GM21737 (cell line): ENCODE measurements around the gene KRTAP20-4.

Experiments
- ATAC-seq: cut with Tn5 transposase; IDR thresholded peaks from one replicate; pipeline ENCODE4 v1.9.1; 2021; ENCODE audit warnings: mild to moderate bottlenecking, moderate library complexity; ENCODE audit not compliant: unreplicated experiment

KRTAP20-4 gene

DNA sequence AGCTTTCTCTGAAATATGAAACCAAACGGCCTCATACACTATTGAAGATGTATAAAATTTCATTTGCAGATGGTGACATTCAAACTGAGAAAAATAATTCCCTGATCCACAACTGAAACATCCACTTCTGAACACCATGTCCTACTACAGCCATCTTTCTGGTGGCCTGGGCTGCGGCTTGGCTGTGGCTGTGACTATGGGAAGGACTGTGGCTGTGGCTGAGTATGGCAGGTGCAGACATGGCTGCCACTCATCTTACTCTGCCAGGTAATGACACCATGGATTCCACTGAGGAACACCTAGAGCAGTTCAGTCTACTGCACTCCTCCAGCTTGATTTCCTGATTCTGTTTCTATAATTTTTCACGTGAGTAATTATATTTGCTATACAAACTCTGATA is at the start of gene KRTAP20-4:
TSS of gene KRTAP20-4 (plus strand) at position 106 of the 400 bp plus-strand sequence.
- ATAC-seq, result no peak

DNA sequence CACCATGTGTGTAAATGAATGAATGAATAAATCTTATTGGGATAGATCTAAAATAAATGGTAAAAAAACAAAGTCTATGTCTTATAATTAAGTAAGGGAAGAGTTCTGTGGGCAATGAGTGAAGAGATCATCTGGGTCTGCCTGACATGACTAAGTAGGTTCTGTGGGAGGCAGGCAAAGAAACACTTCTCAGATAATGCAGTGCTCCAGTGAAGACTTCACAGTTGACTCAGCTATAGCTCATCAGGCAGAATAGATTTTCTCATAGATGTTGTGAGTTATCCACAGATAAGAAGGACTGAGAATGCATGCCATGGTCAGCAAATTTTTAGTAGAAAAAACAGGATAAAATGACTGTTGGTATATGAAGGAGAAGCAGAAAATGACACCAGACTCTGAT is 42.7 kb upstream of the KRTAP20-4 start:
- no peak for ATAC-seq

DNA sequence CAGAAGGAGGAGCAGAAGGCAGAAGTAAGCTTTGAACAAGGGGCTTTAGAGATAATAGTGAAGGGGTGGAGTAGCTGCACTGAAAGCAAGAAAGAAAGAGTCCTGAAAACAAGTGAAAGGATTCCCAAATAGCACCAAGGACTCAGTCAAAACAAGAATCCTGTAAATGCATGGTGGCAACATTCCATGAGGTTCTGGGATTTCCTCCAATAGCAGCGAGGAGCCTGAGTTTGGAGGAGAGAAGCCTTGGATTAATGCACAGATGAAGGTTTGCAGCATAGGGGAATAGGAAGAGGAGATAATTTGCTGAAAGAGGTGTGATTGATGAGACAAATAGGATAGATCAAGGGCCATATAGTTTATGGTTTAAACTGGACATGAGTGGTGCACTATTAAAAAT is 41.1 kb upstream of the KRTAP20-4 start:
- no peak for ATAC-seq

DNA sequence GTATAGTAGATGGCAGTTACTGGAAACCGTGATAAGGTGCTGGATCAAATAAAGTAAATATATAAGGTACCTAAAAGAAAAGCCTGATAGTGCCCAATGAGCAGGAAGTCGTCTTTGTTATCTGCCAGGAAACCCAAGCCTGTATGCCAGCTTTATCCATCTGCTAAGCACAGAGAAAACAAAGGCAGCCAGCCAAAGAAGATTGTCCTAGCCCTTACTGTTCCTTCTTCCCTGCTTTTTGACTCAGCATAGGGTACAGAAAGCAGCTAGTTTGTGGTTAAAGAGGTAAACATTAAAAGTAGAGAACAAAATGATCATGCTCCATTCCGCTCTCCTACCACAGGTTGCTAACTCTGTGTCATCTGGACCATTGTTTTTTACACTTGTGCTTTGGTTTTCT is 40.3 kb upstream of the KRTAP20-4 start:
- no peak for ATAC-seq

DNA sequence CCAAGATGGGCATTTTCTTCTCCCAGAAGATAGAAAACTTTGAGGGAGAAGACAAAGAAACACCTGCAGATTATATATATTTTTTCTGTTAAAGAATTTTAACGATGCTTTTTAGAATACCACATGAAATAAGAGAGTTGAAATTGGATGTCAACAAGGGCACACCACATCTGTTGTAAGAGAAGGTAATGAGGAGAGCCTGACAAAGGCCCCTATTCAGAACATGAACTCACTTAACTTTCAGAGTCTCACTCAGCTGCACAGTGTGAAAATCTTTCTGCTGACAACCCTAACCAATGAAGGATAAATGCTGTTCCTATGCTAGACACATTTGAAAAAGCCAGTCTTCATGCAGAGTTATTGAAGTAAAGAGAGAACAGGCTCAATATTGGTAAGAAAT is 37.6 kb upstream of the KRTAP20-4 start:
- no peak for ATAC-seq

DNA sequence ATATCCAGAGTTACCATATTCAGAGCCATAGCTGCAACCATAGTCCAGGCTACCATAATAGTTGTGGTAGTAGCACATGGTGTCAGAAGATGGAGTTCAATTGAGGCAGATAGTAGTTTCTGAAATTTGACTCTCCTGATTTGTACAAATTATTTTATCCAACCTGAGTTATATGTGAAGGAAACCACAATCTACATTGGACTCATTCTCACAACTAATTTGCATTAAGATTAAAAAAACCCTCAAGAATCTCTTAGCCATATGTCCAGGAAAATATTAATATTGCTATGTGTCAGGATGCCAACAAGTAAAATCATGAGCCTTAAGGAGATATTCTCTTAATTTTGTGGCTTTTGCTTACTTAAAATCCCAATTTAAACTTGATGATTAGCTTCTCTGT is 30.1 kb upstream of the KRTAP20-4 start, which contains the start of gene KRTAP22-2:
TSS of gene KRTAP22-2 (minus strand) at position 101 of the 400 bp plus-strand sequence.
- no peak for ATAC-seq

DNA sequence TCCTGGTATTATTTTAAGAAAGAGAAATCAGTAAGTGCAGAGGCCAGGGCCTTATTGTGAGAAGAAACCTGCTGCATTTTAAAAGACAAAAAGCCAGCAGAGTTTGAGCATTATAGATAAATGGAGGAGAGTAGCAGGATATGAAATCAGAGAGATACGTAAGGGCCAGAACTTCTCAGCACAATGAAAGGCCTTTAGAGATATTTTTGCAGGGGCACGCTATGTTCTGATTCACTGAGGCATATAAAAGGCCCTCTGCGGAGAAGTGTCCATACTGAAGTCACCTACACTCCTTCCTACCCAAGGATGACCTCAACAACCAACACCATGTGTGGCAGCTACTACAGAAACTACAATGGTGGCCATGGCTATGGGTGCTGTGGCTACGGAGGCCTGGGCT is 28.3 kb upstream of the KRTAP20-4 start, which contains the start of gene KRTAP6-3:
TSS of gene KRTAP6-3 (plus strand) at position 301 of the 400 bp plus-strand sequence. CDS start at position 307, 6 bp downstream.
- ATAC-seq, result no peak

DNA sequence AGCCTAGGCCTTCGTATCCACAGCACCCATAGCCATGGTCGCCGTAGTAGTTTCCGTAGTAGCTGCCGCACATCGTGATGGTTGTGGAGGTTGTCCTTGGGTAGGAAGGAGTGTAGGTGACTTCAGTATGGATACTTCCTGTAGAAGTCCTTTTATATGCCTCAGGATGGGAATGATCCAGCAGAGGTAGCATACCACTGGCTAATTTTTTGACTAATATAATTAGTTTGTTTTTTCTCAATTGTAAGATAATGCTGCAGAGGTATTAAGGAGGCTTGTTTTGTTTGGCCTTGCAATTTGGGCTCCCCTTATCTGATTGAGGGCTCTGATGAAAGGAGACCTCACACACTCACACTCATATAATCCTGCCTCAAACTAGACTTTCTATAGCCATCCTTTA is 21.6 kb upstream of the KRTAP20-4 start, which contains the start of gene KRTAP6-2:
TSS of gene KRTAP6-2 (minus strand) at position 101 of the 400 bp plus-strand sequence. CDS start at position 73, 28 bp downstream.
- ATAC-seq, result no peak

DNA sequence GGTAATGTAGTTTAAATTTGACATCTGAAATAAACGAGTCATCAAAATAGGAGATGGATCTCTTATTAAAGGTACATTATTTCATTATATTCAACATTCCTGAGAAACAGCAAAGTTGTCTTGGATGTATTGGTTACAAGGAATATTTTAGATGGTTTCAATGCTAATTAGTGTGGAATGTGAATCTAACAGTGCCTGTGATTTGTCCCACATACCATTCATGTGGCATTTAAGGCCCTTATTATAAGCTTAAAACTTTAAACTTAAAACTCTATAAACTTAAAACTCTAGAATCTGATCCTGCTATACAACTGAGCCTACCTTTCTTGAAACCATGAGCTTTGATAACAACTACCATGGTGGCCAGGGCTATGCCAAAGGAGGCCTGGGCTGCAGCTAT is 19.6 kb upstream of the KRTAP20-4 start, which contains the start of gene KRTAP22-1:
TSS of gene KRTAP22-1 (plus strand) at position 301 of the 400 bp plus-strand sequence.
- ATAC-seq, result no peak

DNA sequence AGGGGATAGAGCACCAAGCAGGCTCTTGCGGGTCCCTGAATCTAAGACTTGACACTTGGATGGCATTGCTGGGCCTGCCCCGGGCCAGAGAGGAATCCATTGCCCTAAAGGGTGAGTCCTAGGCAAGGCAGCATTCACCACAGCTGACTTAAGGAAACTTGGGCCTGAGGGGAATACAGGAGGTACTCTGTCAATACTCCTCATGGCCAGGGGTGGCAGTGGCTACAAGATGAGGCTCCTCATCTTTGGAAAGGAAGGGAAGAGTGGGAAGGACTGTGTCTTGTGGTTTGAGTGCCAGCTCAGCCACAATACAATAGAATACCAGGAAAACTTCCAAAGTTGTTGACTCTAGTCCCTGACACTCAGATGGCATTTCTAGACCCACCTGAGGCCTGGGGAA is 14.5 kb upstream of the KRTAP20-4 start:
- no peak for ATAC-seq

DNA sequence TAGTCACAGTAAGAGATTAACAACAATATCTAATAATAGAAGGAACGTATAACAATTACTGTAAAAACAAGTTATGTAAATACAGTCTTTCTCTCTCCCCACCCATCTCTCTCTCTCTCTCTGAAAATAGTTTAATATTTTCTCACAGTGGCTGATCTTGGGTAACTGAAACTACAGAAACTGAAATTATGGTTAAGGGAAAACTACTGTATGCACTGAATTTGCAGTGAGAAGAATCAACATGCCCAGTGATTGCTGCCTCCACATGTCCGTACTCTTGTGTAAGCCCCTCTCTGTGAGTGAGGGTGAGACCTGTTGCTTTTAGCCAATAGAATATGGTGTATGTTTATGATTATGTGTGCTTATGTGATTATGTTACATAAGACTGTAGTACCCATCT is 8.3 kb upstream of the KRTAP20-4 start:
- ATAC-seq, result no peak

DNA sequence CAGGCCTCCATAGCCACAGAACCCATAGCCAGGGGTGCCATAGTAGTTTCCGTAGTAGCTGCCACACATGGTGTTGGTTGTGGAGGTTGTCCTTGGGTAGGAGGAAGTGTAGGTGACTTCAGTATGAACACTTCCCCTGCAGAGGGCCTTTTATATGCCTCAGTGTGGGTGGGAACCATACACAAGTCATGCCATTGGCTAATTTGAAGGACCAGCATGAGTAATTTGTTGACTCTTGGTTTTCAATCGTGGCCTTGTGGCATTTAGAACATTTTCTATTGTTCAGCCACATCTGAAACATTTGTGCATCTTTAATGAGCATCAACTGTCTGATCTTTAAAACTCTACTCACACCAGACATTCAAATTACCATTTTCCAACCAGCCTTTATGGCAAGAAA is 6.6 kb upstream of the KRTAP20-4 start, which contains the start of gene KRTAP6-1:
TSS of gene KRTAP6-1 (minus strand) at position 95 of the 400 bp plus-strand sequence. CDS start at position 69, 26 bp downstream.
- ATAC-seq, result no peak

DNA sequence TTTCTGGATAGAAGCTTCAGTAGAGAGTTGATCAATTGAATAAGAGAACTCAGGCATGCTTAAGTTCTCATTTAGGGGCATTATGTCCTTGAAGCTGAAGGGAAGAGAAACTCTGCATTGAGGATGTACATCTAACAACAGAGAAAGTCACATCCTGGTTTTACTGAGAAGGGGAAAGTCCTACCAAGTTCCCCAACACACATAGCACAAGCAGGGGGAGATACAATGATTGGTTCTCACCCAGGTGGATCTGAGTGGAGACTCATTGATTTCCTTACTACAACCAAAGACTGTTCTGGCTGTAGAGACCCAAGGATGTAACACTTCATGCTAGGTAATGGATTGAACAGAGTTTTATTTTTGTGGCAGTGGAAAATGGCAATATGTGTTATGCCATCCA is 5.2 kb upstream of the KRTAP20-4 start:
- no peak for ATAC-seq

DNA sequence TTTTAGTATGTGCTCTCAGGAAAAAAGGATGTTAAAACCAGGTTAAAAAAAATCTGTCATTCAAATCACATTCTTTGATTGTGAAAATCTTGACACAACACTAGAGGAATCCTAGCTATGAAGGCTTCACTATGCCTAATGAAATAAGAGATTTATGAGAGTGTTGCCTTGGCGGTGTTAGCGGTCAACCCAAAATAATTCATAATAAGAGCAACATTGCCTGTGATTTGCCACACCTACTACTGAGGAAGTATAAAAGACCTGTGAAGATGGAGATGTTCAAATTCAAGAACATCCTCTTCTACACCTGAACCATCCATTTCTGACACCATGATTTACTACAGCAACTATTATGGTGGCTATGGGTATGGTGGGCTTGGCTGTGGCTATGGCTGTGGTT is 4.3 kb upstream of the KRTAP20-4 start, which contains the start of gene KRTAP20-1:
TSS of gene KRTAP20-1 (plus strand) at position 301 of the 400 bp plus-strand sequence. CDS start at position 331, 30 bp downstream.
- no peak for ATAC-seq

DNA sequence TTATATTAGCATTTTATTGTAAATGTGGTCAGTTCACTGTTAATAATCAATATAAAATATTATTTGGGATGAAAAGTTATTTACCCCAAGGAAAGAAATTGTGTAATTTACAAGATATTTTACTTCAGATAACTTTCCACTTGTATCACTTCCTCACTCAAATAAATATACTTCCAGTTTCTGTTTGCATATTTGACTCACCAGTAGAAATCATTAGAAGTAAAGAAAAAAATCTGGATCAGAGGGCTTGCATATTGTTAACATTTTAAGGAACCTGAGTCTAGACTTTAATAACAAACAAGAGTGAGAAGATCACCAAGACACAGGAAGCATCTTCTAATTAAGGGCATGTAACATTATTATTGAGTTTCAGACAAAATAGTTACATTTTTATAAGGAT is 347 bp upstream of the KRTAP20-4 start:
- ATAC-seq, result no peak

DNA sequence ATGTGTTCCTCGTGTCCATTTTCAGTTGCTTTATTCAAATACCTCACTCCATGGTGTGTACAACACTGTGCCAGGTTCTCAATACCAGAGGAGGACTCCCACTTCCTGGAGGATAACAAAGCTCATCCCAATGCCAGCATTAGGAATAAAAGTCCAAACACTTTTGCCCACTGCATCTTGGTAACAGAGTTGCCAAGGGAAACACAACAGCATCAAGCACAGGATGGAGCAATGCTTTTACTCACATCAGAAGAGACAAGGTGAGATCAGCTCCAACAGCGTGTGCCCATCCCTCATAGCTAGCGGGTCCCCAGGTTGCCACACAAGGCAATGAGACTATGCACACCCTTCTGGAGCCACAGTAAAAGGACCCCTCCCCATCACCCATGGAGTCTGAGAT is 2.9 kb downstream of the KRTAP20-4 start:
- ATAC-seq, result no peak

DNA sequence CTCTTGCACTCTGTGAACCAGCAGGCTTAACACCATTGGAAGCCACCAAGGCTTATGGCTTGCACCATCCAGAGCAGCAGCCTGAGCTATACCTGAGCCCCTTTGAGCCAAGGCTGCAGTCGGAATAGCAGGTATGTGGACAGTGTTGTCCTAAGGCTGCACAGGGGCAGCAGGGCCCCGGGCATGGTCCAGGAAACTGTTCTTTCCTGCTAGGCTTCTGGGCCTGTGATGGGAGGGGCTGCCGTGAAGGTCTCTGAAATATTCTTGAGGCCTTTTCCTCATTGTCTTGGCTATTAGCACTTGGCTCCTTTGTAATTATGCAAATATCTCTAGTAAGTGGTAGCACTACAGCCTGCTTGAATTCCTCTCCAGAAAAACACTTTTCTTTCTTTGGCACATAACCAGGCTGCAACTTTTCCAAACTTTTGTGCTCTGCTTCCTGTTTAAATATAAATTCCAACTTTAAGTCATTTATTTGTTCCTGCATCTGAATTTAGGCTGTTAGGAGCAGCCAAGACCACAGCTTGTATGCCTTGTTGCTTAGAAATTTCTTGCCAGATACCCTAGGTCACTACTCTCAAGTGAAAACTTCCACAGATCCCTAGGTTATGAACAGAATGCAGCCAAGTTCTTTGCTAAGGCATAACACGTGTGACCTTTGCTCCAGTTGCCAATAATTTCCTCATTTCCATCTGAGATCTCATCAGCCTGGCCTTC is 5.2 kb downstream of the KRTAP20-4 start:
- no peak for ATAC-seq

DNA sequence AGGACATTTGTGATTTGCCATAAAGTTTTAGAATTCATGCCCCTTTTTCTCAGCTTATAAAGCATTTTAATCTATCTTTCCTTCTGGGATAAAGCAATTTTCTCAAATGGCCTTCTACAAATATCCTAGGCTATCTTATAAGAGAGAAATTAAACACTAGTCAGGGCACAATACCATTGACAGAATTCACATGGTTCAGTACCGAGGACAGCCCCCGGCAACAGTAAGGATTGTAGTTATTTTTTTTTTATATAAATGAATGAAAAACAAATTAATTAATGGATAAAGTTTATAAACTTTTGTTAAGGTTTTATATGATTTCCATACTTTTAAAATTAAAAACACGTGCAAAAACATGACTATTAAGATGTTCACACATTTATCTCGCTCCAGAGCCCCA is 7.7 kb downstream of the KRTAP20-4 start:
- no peak for ATAC-seq

DNA sequence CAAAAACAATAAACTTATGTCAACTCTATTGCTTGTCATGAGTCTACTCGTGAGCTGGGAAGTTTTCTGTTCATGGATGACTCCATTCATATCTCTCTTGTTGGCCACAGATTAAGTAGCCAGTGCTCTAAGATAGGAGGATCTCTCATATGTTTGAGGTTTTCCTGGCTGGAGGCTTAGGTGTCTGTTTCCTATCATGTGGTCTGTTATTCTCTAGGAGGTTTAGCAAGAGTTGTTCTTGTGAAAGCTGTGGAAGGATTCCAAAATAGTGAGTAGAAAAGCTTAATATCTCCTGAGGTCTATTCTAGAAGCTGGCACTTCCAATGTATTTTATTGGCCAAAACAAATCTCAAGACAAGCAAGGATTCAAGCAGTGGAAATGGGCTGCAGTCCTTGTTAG is 8.8 kb downstream of the KRTAP20-4 start:
- no peak for ATAC-seq

DNA sequence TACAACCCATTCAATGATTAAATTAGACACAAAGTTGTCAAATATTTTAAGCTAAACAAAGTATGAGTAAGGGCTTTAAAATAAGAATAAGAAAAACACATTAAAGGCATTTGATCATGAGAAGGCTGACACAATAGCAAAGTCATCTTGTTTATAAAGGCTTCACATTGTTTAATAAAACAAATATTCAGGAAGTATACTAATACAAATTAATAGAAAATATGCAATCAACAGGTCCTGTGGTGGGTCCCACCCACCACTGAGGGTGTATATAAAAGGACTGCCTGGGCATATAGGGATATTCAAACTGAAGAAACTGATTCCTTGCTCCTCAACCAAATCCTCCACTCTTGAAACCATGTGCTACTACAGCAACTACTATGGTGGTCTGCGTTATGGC is 14.5 kb downstream of the KRTAP20-4 start, which contains the start of gene KRTAP20-2:
TSS of gene KRTAP20-2 (plus strand) at position 301 of the 400 bp plus-strand sequence. CDS start at position 359, 58 bp downstream.
- ATAC-seq, result no peak

DNA sequence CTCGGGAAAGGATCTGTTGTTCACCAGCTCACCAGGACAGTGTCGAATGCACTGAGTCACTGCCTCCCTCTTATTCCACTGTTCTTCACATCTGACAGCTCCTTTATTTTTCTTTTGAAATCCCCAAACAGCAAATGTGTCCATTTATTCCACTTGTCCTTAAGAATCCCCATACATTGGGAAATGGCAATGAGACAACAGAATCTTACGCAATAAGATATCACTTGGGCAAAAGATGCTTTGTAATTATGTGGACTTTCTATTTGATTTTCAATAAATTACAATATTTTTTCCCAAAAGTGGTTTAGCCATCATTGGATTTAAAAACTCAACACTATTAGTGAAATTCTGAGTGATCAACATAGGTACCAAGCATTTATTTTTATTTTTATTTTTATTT is 18.3 kb downstream of the KRTAP20-4 start:
- no peak for ATAC-seq

DNA sequence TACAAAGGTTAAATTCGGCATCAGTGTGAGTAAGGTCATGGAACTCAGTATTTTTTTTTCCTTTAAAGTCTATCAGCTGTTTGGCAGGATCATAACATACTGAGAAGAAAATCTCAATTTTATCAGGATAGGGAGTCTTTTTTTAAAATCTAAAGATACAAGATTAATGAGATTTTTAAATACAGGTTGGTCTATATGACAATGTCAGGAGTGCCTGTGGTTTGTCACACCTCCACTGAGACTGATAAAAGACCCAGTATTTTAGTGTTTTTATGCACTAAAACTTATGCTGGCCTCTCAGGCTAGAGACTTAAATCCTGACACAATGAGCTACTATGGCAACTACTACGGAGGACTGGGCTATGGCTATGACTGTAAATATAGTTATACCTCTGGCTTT is 22.1 kb downstream of the KRTAP20-4 start, which contains the start of gene KRTAP20-3:
TSS of gene KRTAP20-3 (plus strand) at position 301 of the 400 bp plus-strand sequence.
- no peak for ATAC-seq
